LNCaP clone FGC (cell line): ENCODE data around the gene HTT.

Source experiments
- DNase-seq: peaks from one replicate; pipeline ENCODE4 v3.0.0-alpha.2; 2011; ENCODE audit warnings: low read depth
- H3K4me3 ChIP-seq: 2 replicates; pipeline ENCODE4 v1.5.1; 2011; ENCODE audit warnings: mild to moderate bottlenecking, low read depth, low read length, control low read depth
- TF ChIP-seq, protein P1 (sequence below): IDR thresholded peaks from 2 replicates; pipeline ENCODE4 v1.5.1; 2012; ENCODE audit warnings: mild to moderate bottlenecking; ENCODE audit not compliant: control insufficient read depth, insufficient read depth; ENCODE audit errors: extremely low read depth

The HTT gene

DNA sequence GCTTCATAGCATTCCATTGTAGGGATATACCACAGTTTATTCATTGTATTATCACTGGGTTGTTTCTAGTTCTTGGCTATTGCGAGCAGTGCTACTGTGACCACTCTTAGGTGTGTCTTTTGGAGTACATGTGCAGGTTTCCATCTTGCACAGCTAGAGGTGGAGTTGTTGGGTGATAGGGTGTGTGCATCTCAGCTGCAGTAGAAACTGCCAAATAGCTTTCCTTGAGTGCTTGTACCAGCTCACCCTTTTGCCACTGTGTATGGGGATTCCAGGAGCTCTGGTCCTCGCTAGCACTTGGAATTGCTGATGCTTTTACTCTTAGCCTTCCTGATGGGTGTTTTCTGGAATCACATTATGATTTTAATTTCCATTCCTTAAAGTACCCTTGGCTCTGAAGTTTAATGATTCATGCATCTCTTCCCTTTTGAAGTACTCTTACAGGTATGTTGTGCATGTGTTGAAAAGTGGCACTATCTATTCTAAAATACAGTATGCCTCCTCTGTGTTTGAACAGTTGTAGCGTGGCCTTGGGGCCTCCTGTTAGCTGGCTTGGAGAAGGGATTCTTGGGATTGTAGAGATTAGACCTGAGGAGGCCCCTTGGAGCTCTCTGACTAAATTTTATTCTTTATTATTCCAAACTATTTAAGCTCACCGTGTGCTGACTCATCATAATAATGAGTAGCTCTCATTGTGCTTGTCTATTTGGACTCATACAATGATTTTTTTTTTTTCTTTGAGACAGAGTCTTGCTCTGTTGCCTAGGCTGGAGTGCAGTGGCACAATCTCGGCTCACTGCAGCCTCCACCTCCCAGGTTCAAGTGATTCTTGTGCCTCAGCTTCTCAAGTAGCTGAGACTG, 38.4 kb downstream of the HTT start:
- no peak for DNase-seq
- no peak overlapping the region for H3K4me3 ChIP-seq
- TF ChIP-seq, protein P1, sequence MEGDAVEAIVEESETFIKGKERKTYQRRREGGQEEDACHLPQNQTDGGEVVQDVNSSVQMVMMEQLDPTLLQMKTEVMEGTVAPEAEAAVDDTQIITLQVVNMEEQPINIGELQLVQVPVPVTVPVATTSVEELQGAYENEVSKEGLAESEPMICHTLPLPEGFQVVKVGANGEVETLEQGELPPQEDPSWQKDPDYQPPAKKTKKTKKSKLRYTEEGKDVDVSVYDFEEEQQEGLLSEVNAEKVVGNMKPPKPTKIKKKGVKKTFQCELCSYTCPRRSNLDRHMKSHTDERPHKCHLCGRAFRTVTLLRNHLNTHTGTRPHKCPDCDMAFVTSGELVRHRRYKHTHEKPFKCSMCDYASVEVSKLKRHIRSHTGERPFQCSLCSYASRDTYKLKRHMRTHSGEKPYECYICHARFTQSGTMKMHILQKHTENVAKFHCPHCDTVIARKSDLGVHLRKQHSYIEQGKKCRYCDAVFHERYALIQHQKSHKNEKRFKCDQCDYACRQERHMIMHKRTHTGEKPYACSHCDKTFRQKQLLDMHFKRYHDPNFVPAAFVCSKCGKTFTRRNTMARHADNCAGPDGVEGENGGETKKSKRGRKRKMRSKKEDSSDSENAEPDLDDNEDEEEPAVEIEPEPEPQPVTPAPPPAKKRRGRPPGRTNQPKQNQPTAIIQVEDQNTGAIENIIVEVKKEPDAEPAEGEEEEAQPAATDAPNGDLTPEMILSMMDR = no peak

DNA sequence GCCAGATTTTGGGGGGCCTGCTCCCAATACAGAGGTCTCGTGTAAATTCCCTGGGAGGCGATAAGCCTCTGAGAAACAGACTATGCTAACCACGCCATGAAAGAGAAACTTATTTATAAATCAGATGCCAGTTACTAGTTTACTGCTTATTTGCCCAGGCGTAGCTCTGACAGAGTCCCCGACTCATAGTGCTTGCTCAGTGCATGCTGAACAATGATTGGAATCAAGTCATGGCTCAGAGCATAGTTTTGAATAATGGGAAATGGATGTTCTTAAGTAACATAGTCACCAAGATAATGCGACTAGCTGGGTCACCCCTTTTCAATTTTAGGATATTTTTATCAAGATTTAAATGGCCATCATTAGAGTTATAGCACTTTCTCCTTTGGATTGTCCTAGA, 39.9 kb downstream of the HTT start:
- TF ChIP-seq, protein P1 = no peak
- no peak for DNase-seq
- no peak overlapping the region for H3K4me3 ChIP-seq

DNA sequence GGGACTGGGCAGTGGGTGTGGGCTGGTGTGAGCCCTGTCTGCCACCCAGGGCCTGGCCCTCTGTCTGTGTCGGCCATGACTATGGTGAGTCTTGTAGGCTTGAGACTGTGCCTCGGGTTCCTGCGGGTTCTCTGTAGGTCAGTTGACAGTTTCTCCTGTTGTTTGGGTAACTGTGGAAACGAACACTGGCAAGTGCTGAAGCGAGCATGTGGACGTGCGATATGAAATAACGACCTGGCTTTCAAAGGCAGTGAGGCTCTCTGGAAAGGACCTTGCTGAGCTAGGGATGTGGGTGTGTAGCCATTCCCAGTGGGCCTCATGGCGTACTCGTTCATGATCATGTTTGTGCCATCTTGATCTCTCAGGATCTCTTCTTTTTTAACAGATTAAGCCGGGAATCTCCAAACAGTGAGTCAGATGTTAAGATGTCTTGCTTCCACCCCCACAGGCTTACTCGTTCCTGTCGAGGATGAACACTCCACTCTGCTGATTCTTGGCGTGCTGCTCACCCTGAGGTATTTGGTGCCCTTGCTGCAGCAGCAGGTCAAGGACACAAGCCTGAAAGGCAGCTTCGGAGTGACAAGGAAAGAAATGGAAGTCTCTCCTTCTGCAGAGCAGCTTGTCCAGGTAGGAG, 41.3 kb downstream of the HTT start:
- TF ChIP-seq, protein P1 = no peak
- DNase-seq = no peak
- no peak overlapping the region for H3K4me3 ChIP-seq

DNA sequence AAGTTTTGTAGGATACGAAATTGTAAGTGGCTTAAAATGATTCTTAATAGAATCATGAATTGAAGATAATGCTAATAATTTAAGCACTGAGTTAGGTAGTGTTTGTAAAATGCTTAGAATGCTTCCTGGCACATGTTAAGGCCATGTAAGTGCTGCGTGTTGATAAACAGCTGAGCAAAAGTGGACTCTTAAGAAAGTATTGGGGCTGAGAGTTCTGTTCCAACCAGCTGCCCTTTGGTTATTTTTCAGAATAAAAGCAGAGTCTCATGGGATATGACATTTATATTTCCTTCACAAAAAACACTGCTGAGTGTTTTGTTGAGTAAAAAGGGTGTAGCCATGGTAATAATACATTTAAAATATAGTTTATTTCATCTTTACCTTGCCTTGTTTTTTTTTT, 42.5 kb downstream of the HTT start:
- no peak for DNase-seq
- H3K4me3 ChIP-seq = no peak overlapping the region
- TF ChIP-seq, protein P1 = no peak

DNA sequence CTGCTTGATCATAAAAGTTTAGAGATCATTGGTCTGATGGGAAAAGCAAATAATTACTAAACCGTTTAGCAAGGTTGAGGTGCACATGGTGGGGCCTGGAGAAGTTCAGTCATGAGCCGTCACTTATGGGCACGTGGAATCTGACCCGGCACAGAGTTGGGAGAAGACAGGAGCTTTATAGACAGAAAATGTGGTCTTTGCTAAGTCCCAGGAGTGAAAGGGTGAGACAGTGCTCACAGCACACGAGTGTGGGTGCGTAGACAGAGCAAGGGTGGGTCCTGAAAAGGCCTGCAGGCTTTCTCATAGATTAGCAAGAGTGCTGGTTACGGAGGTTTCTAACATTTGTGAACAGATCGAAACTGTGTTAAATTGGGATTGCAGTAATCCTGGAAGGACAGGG, 43.8 kb downstream of the HTT start:
- TF ChIP-seq, protein P1 = no peak
- H3K4me3 ChIP-seq = no peak overlapping the region
- DNase-seq = no peak

DNA sequence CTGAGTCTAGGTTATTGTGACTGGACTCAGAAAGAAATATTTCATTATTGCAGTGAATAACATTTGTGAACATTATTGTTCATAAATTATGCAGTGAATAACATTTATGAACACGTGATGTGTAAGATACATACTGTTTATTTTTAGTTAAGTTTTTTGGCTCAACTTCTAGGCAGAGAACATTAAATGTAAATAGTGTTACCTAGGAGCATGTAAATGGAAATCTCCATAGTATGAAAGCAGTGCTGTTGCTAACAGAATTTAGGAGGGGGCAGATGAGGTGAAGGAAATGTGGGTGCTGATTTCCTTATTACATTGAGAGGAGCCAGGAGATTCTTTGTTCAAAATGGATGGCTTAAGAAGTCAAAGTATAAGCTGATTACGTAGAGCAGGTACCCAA, 45.0 kb downstream of the HTT start:
- no peak overlapping the region for H3K4me3 ChIP-seq
- TF ChIP-seq, protein P1 = no peak
- DNase-seq = peak; percentile 17
